Hepatocyte (in vitro differentiated cells): ENCODE measurements around the gene CLIC4.

Source experiments
- EZH2 ChIP-seq: fragments of 200-600 bp; sonication (generic); IDR thresholded peaks from 2 replicates; pipeline ENCODE4 v1.6.1; 2016; ENCODE audit warnings: antibody characterized with exemption, mild to moderate bottlenecking, borderline replicate concordance
- TF ChIP-seq, protein P1 (sequence below): fragments of 200-600 bp; sonication (generic); IDR thresholded peaks from 2 replicates; pipeline ENCODE4 v1.5.1; 2016; ENCODE audit warnings: antibody characterized with exemption, mild to moderate bottlenecking; ENCODE audit not compliant: poor library complexity

DNA sequence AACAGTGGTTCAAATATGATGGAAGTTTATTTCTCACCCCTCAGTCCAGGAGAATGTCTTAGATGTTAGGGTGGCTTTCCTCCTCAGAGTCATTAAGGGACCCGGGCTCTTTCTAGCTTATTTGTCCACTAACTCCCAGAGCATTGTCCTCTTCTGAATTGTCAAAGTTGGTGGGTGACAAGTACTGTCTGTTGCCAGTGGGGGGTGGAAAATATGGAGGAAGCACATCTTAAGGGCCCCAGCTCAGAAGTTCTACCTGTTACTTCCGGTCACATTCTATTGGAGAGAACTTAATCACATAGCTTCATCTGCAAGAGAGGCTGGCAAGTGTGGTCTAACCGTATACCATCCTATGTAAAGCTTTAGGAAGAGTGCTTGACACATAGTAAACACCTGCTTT lies 7.1 kb downstream of the CLIC4 start:
- no peak for TF ChIP-seq EZH2
- TF ChIP-seq, protein P1, sequence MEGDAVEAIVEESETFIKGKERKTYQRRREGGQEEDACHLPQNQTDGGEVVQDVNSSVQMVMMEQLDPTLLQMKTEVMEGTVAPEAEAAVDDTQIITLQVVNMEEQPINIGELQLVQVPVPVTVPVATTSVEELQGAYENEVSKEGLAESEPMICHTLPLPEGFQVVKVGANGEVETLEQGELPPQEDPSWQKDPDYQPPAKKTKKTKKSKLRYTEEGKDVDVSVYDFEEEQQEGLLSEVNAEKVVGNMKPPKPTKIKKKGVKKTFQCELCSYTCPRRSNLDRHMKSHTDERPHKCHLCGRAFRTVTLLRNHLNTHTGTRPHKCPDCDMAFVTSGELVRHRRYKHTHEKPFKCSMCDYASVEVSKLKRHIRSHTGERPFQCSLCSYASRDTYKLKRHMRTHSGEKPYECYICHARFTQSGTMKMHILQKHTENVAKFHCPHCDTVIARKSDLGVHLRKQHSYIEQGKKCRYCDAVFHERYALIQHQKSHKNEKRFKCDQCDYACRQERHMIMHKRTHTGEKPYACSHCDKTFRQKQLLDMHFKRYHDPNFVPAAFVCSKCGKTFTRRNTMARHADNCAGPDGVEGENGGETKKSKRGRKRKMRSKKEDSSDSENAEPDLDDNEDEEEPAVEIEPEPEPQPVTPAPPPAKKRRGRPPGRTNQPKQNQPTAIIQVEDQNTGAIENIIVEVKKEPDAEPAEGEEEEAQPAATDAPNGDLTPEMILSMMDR: no peak
